HEK293 (cell line): Measurements from ENCODE around the gene MAPK12.
A peak's percentile ranks its signal among the peaks of the same experiment; 100 is the strongest.

Experiments
- HOXA7 ChIP-seq: sonication (generic); formaldehyde crosslinking; IDR thresholded peaks from 2 replicates; pipeline ENCODE4 v1.8.1; 2022; ENCODE audit warnings: missing genetic modification reagents, borderline replicate concordance
- KLF16 ChIP-seq: fragments of 450-650 bp; formaldehyde crosslinking; IDR thresholded peaks from 2 replicates; pipeline ENCODE4 v1.5.1; 2017; ENCODE audit warnings: missing biosample characterization, missing genetic modification characterization
- KLF17 ChIP-seq: fragments of 450-650 bp; formaldehyde crosslinking; IDR thresholded peaks from 2 replicates; pipeline ENCODE4 v1.5.1; 2016; ENCODE audit warnings: missing biosample characterization, missing genetic modification characterization
- KLF8 ChIP-seq: fragments of 450-650 bp; formaldehyde crosslinking; IDR thresholded peaks from 2 replicates; pipeline ENCODE4 v1.5.1; 2016; ENCODE audit warnings: missing biosample characterization, missing genetic modification characterization
- KLF9 ChIP-seq: fragments of 450-650 bp; formaldehyde crosslinking; IDR thresholded peaks from 2 replicates; pipeline ENCODE4 v1.5.1; 2016; ENCODE audit warnings: missing biosample characterization, missing genetic modification characterization, low read depth
- MEIS1 ChIP-seq: sonication (generic); formaldehyde crosslinking; IDR thresholded peaks from 2 replicates; pipeline ENCODE4 v1.8.1; 2022; ENCODE audit warnings: missing genetic modification reagents, mild to moderate bottlenecking, borderline replicate concordance
- REPIN1 ChIP-seq: fragments of 450-650 bp; formaldehyde crosslinking; IDR thresholded peaks from 2 replicates; pipeline ENCODE4 v1.5.1; 2017; ENCODE audit warnings: missing biosample characterization, missing genetic modification characterization, low read depth
- ZFHX2 ChIP-seq: fragments of 450-650 bp; formaldehyde crosslinking; conservative IDR thresholded peaks from 2 replicates; pipeline ENCODE4 v1.5.1; 2016; ENCODE audit warnings: missing biosample characterization, missing genetic modification characterization
- ZFP3 ChIP-seq: fragments of 450-650 bp; formaldehyde crosslinking; IDR thresholded peaks from 2 replicates; pipeline ENCODE4 v1.5.1; 2016; ENCODE audit warnings: low read depth, missing biosample characterization, missing genetic modification characterization
- ZIC2 ChIP-seq: fragments of 450-650 bp; formaldehyde crosslinking; IDR thresholded peaks from 2 replicates; pipeline ENCODE4 v1.5.1; 2016; ENCODE audit warnings: missing biosample characterization, missing genetic modification characterization
- ZNF121 ChIP-seq: fragments of 450-650 bp; formaldehyde crosslinking; IDR thresholded peaks from 2 replicates; pipeline ENCODE4 v1.5.1; 2016; ENCODE audit warnings: missing biosample characterization, missing genetic modification characterization
- ZNF169 ChIP-seq: fragments of 450-650 bp; formaldehyde crosslinking; IDR thresholded peaks from 2 replicates; pipeline ENCODE4 v1.5.1; 2016; ENCODE audit warnings: missing biosample characterization, missing genetic modification characterization
- ZNF174 ChIP-seq: fragments of 450-650 bp; formaldehyde crosslinking; IDR thresholded peaks from 2 replicates; pipeline ENCODE4 v1.5.0; 2017; ENCODE audit warnings: missing biosample characterization, mild to moderate bottlenecking, missing genetic modification characterization
- ZNF211 ChIP-seq: fragments of 450-650 bp; formaldehyde crosslinking; IDR thresholded peaks from 2 replicates; pipeline ENCODE4 v1.5.1; 2016; ENCODE audit warnings: low read depth, missing biosample characterization, missing genetic modification characterization
- ZNF335 ChIP-seq: fragments of 450-650 bp; formaldehyde crosslinking; conservative IDR thresholded peaks from 2 replicates; pipeline ENCODE4 v1.5.1; 2016; ENCODE audit warnings: missing biosample characterization, missing genetic modification characterization
- ZNF350 ChIP-seq: fragments of 450-650 bp; formaldehyde crosslinking; IDR thresholded peaks from 2 replicates; pipeline ENCODE4 v1.5.0; 2017; ENCODE audit warnings: missing biosample characterization, mild to moderate bottlenecking, missing genetic modification characterization
- ZNF394 ChIP-seq: fragments of 450-650 bp; formaldehyde crosslinking; IDR thresholded peaks from 2 replicates; pipeline ENCODE4 v1.5.1; 2016; ENCODE audit warnings: missing biosample characterization, missing genetic modification characterization, mild to moderate bottlenecking, moderate library complexity, borderline replicate concordance
- ZNF416 ChIP-seq: fragments of 450-650 bp; formaldehyde crosslinking; IDR thresholded peaks from 2 replicates; pipeline ENCODE4 v1.5.1; 2016; ENCODE audit warnings: missing biosample characterization, missing genetic modification characterization
- ZNF488 ChIP-seq: fragments of 450-650 bp; formaldehyde crosslinking; IDR thresholded peaks from 2 replicates; pipeline ENCODE4 v1.5.1; 2016; ENCODE audit warnings: missing biosample characterization, missing genetic modification characterization
- ZNF544 ChIP-seq: fragments of 450-650 bp; formaldehyde crosslinking; IDR thresholded peaks from 2 replicates; pipeline ENCODE4 v1.5.0; 2017; ENCODE audit warnings: missing biosample characterization, missing genetic modification characterization
- ZNF548 ChIP-seq: fragments of 450-650 bp; formaldehyde crosslinking; IDR thresholded peaks from 2 replicates; pipeline ENCODE4 v1.5.1; 2016; ENCODE audit warnings: missing biosample characterization, missing genetic modification characterization
- ZNF549 ChIP-seq: fragments of 450-650 bp; IDR thresholded peaks from 2 replicates; pipeline ENCODE4 v1.5.1; 2018; ENCODE audit warnings: missing biosample characterization, missing genetic modification characterization, mild to moderate bottlenecking, inconsistent platforms, moderate library complexity
- ZNF555 ChIP-seq: fragments of 450-650 bp; formaldehyde crosslinking; conservative IDR thresholded peaks from 2 replicates; pipeline ENCODE4 v1.5.1; 2017; ENCODE audit warnings: missing biosample characterization, mild to moderate bottlenecking, missing genetic modification characterization, inconsistent platforms
- ZNF558 ChIP-seq: fragments of 450-650 bp; formaldehyde crosslinking; IDR thresholded peaks from 2 replicates; pipeline ENCODE4 v1.5.1; 2016; ENCODE audit warnings: missing biosample characterization, missing genetic modification characterization
- ZNF629 ChIP-seq: fragments of 450-650 bp; formaldehyde crosslinking; IDR thresholded peaks from 2 replicates; pipeline ENCODE4 v1.5.1; 2017; ENCODE audit warnings: missing biosample characterization, missing genetic modification characterization
- ZNF660 ChIP-seq: fragments of 450-650 bp; IDR thresholded peaks from 2 replicates; pipeline ENCODE4 v1.5.1; 2018; ENCODE audit warnings: missing biosample characterization, mild to moderate bottlenecking, missing genetic modification characterization
- ZNF768 ChIP-seq: fragments of 450-650 bp; formaldehyde crosslinking; IDR thresholded peaks from 2 replicates; pipeline ENCODE4 v1.5.1; 2018; ENCODE audit warnings: missing biosample characterization, mild to moderate bottlenecking, missing genetic modification characterization
- ZNF837 ChIP-seq: fragments of 450-650 bp; formaldehyde crosslinking; IDR thresholded peaks from 2 replicates; pipeline ENCODE4 v1.5.1; 2016; ENCODE audit warnings: missing biosample characterization, missing genetic modification characterization
- TF ChIP-seq, protein P1 (sequence below): fragments of 450-650 bp; formaldehyde crosslinking; IDR thresholded peaks from 2 replicates; pipeline ENCODE4 v1.5.1; 2016; ENCODE audit warnings: missing biosample characterization, missing genetic modification characterization
- TF ChIP-seq, protein P2 (sequence below): fragments of 450-650 bp; formaldehyde crosslinking; IDR thresholded peaks from 2 replicates; pipeline ENCODE4 v1.5.1; 2016; ENCODE audit warnings: missing biosample characterization, missing genetic modification characterization
- TF ChIP-seq, protein P3 (sequence below): fragments of 450-650 bp; formaldehyde crosslinking; IDR thresholded peaks from 2 replicates; pipeline ENCODE4 v1.5.1; 2016; ENCODE audit warnings: missing biosample characterization, missing genetic modification characterization

Gene MAPK12

DNA sequence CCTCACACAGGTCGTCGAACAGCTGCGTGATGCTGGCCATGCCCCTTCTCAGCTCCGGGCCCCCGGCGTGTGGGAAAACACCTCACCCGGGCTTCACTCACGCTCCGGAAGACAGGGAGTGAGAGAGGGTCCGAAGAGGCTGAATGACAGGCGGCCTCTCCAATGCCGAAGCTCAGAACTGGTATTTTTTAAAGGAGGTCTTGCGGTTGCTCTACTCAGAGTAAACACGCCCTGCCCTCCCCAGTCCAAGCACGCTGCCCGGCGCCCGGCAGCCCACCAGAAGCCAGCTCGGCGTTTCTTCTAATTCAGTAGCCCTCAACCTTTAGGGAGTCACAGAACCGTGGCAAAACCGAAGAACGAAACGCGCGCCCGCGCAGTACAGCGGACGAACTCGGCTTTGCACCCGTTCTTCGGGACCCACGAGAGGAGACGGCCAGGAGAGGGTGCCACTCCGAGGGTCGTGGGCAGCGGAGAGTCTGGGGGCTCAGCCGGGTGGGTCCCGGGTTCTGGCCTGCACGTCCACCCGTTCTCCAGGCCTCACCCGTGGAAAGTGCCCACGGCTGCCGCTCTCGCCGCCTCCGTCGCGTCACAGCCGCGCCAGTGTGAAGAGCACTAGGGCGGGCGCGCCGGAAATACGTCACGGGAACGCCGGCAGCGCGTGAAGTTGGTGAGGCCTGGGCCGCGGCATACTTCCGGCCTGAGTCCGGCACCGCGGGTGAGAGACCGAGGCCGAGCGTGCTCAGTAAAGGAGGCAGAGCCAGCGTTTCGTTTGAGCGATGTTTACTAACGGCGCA lies 16.9 kb downstream of the MAPK12 start, which contains the start of gene TUBGCP6 (continued):
- TF ChIP-seq, protein P1, sequence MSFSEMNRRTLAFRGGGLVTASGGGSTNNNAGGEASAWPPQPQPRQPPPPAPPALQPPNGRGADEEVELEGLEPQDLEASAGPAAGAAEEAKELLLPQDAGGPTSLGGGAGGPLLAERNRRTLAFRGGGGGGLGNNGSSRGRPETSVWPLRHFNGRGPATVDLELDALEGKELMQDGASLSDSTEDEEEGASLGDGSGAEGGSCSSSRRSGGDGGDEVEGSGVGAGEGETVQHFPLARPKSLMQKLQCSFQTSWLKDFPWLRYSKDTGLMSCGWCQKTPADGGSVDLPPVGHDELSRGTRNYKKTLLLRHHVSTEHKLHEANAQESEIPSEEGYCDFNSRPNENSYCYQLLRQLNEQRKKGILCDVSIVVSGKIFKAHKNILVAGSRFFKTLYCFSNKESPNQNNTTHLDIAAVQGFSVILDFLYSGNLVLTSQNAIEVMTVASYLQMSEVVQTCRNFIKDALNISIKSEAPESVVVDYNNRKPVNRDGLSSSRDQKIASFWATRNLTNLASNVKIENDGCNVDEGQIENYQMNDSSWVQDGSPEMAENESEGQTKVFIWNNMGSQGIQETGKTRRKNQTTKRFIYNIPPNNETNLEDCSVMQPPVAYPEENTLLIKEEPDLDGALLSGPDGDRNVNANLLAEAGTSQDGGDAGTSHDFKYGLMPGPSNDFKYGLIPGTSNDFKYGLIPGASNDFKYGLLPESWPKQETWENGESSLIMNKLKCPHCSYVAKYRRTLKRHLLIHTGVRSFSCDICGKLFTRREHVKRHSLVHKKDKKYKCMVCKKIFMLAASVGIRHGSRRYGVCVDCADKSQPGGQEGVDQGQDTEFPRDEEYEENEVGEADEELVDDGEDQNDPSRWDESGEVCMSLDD (tag by site-specific recombination) = no peak
- TF ChIP-seq ZNF169 (tag by site-specific recombination) = no peak
- TF ChIP-seq ZNF629 (tag by site-specific recombination) = peak; percentile 100
- no peak for TF ChIP-seq HOXA7 (CRISPR knock-in tag)
- TF ChIP-seq ZNF558 (tag by site-specific recombination) = no peak
- no peak for TF ChIP-seq ZNF544 (tag by site-specific recombination)
- TF ChIP-seq KLF8 (tag by site-specific recombination) = peak; percentile 89
- TF ChIP-seq ZNF660 = peak; percentile 52; the same call in 1 of the 2 replicates
- no peak for TF ChIP-seq ZNF488 (tag by site-specific recombination)
- TF ChIP-seq ZNF350 (tag by site-specific recombination) = no peak
- TF ChIP-seq KLF17 (tag by site-specific recombination) = peak; percentile 93
- TF ChIP-seq REPIN1 (tag by site-specific recombination) = no peak
- TF ChIP-seq ZFHX2 = no peak
- TF ChIP-seq ZNF416 (tag by site-specific recombination) = no peak
- TF ChIP-seq ZFP3 = no peak
- no peak for TF ChIP-seq MEIS1
- TF ChIP-seq ZNF394 = peak; percentile 15; the same call in 1 of the 2 replicates
- no peak for TF ChIP-seq ZNF548 (tag by site-specific recombination)
- peak; percentile 94 for TF ChIP-seq KLF16 (tag by site-specific recombination)
- TF ChIP-seq, protein P2, sequence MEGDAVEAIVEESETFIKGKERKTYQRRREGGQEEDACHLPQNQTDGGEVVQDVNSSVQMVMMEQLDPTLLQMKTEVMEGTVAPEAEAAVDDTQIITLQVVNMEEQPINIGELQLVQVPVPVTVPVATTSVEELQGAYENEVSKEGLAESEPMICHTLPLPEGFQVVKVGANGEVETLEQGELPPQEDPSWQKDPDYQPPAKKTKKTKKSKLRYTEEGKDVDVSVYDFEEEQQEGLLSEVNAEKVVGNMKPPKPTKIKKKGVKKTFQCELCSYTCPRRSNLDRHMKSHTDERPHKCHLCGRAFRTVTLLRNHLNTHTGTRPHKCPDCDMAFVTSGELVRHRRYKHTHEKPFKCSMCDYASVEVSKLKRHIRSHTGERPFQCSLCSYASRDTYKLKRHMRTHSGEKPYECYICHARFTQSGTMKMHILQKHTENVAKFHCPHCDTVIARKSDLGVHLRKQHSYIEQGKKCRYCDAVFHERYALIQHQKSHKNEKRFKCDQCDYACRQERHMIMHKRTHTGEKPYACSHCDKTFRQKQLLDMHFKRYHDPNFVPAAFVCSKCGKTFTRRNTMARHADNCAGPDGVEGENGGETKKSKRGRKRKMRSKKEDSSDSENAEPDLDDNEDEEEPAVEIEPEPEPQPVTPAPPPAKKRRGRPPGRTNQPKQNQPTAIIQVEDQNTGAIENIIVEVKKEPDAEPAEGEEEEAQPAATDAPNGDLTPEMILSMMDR (tag by site-specific recombination) = peak; percentile 78; the same call in 1 of the 2 replicates
- no peak for TF ChIP-seq ZNF174 (tag by site-specific recombination)
- no peak for TF ChIP-seq ZNF121
- no peak for TF ChIP-seq ZNF549 (tag by site-specific recombination)
- no peak for TF ChIP-seq ZNF768 (tag by site-specific recombination)
- TF ChIP-seq ZNF837 (tag by site-specific recombination) = 0 out of 2 replicates have a peak, but pooled peaks have one; percentile 21
- TF ChIP-seq ZIC2 = peak; percentile 49; the same call in 1 of the 2 replicates
- no peak for TF ChIP-seq ZNF555 (tag by site-specific recombination)
- TF ChIP-seq ZNF211 (tag by site-specific recombination) = no peak
- TF ChIP-seq KLF9 (tag by site-specific recombination) = no peak
- TF ChIP-seq, protein P3, sequence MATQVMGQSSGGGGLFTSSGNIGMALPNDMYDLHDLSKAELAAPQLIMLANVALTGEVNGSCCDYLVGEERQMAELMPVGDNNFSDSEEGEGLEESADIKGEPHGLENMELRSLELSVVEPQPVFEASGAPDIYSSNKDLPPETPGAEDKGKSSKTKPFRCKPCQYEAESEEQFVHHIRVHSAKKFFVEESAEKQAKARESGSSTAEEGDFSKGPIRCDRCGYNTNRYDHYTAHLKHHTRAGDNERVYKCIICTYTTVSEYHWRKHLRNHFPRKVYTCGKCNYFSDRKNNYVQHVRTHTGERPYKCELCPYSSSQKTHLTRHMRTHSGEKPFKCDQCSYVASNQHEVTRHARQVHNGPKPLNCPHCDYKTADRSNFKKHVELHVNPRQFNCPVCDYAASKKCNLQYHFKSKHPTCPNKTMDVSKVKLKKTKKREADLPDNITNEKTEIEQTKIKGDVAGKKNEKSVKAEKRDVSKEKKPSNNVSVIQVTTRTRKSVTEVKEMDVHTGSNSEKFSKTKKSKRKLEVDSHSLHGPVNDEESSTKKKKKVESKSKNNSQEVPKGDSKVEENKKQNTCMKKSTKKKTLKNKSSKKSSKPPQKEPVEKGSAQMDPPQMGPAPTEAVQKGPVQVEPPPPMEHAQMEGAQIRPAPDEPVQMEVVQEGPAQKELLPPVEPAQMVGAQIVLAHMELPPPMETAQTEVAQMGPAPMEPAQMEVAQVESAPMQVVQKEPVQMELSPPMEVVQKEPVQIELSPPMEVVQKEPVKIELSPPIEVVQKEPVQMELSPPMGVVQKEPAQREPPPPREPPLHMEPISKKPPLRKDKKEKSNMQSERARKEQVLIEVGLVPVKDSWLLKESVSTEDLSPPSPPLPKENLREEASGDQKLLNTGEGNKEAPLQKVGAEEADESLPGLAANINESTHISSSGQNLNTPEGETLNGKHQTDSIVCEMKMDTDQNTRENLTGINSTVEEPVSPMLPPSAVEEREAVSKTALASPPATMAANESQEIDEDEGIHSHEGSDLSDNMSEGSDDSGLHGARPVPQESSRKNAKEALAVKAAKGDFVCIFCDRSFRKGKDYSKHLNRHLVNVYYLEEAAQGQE (tag by site-specific recombination) = no peak
- peak; percentile 79 for TF ChIP-seq ZNF335 (tag by site-specific recombination)
